GM06990 (cell line): Measurements from ENCODE around the gene PLOD1.

ENCODE experiments used
- DNase-seq: peaks from one replicate; pipeline ENCODE4 v3.0.0-alpha.2; 2011; ENCODE audit not compliant: insufficient read length; ENCODE audit errors: extremely low read depth
- H3K27me3 ChIP-seq: replicated peaks from 2 replicates; pipeline ENCODE4 v1.6.0; 2011; ENCODE audit warnings: low read length; ENCODE audit not compliant: control insufficient read depth, insufficient read depth
- H3K36me3 ChIP-seq: 2 replicates; pipeline ENCODE4 v1.5.1; 2011; ENCODE audit warnings: low read length; ENCODE audit not compliant: control insufficient read depth, insufficient read depth
- H3K4me3 ChIP-seq: replicated peaks from 2 replicates; pipeline ENCODE4 v1.5.1; 2011; ENCODE audit warnings: low read depth, mild to moderate bottlenecking, control low read depth, low read length
- CTCF ChIP-seq: IDR thresholded peaks from 2 replicates; pipeline ENCODE4 v1.5.1; 2011; ENCODE audit warnings: low read length, control low read depth, mild to moderate bottlenecking, inconsistent platforms; ENCODE audit not compliant: insufficient read depth, poor library complexity, severe bottlenecking

Gene PLOD1

DNA sequence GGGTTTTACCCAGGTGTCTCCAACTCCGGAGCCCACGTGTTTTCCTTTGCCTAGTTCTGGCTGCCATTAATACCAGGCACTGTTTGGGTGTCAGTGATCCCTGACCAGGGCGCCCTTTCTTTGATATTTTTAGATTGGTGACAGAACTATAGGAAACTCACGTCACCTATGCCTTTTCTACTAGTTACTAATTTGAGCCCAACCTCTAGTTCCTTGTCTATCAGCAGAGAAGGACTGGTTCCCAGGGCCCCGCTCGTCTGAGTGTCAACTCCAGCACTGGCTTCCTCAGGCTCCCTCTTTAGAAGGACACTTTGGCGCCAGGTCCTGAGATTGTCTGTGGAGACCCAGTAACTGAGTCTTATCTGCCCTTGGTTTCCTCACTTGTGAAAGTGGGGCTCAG, 55.2 kb downstream of the PLOD1 start:
- Histone ChIP-seq H3K36me3 (peaks cover 22% of the 10 kb centered on the region), H3K4me3 (no peak overlapping the region), H3K27me3 (no peaks in the 10 kb centered on the region)
- TF ChIP-seq CTCF, result no peak
- DNase-seq, result no peak

DNA sequence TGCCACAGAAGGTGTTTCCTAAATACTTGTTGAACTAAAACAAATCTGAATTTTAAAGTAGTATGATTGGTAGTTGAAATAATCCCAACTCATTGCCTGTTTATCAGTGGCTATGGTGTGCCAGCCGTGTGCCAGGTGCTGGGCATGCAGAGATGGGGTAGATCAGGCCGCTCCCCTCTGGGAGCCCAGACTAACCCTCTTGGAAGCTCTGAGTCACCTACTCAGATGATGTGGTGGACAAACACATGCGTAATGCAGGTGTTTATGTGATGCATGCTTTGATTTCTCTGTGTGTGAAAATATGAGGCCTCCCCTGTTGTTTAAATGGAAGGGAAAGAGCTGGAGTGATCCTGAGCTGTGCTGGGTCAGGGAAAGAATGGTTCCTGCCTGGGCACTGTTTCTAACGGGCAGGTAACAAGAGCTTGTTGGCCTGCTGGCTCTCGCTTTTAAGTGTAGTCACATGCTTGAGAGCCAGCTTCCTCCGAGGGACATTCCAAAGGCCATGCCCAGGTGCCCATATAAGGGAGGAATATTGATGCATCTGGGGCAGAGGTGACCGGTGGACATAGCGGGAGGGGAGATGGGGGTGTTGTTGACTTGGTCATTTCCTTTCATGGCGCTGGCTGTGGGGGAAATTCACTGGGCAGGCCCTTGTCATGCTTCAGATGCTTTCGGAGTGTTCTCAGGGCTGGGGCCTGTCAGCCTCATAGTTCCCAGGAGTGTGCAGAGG, 56.0 kb downstream of the PLOD1 start:
- DNase-seq, result no peak
- H3K36me3 ChIP-seq, result peaks cover 22% of the 10 kb centered on the region
- H3K27me3 ChIP-seq, result no peaks in the 10 kb centered on the region
- H3K4me3 ChIP-seq, result no peak overlapping the region
- TF ChIP-seq CTCF, result no peak

DNA sequence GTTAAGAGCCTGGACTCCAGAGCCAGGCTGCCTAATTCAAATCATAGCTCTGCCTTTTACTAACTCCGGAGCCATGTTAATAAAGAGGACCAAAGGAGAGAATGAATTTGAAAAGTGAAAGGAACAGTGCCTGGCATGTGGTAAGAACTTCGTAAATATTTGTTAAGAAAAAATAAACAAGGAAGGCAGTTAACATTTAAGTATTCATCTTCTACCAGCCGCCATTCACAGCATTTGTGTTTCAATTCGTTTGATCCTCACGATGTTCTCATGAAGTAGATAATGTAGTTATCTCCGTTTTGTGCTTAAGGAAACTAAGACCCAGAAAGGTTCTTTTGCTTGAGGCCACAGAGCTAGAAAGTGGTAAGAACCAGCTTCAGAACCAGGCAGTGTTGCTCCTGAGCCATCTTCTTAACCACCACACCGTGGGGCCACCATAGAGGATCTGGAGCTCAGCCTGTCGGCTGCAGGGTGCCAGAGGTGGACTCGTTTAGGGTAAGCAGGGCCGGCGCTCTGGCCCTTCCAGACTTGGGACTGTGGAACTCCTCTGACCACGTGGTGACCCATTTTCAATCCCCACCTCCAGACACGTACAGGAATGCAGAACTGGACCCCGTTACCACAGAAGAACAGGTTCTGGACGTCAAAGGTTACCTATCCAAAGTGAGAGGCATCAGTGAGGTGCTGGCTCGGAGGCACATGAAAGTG, 57.6 kb downstream of the PLOD1 start:
- no peak for DNase-seq
- H3K36me3 ChIP-seq, result peaks cover 26% of the 10 kb centered on the region
- H3K4me3 ChIP-seq, result no peak overlapping the region
- TF ChIP-seq CTCF, result no peak
- no peaks in the 10 kb centered on the region for H3K27me3 ChIP-seq

GRCh38 chr1:11997081-11997850, 62.7 kb downstream of the PLOD1 start:
- no peak overlapping the region for H3K4me3 ChIP-seq
- peaks cover 29% of the 10 kb centered on the region for H3K36me3 ChIP-seq
- no peak for DNase-seq
- TF ChIP-seq CTCF, result no peak
- no peaks in the 10 kb centered on the region for H3K27me3 ChIP-seq

- peaks cover 26% of the 10 kb centered on the region for H3K36me3 ChIP-seq
- DNase-seq, result no peak
- TF ChIP-seq CTCF, result no peak
- H3K27me3 ChIP-seq, result no peaks in the 10 kb centered on the region
- no peak overlapping the region for H3K4me3 ChIP-seq
Measured at GRCh38 chr1:11998636-11999035, 64.1 kb downstream of the PLOD1 start.
